Osteoblast (primary cell): ENCODE measurements around the gene PDE9A. TPM values are rescaled to one million over a fixed set of nuclear protein-coding genes. Genes with fewer than 3 reads are reported as not detected.

ENCODE experiments used
- DNase-seq: peaks from one replicate; pipeline ENCODE4 v3.0.0; 2011; ENCODE audit warnings: low spot score, mixed read lengths; ENCODE audit not compliant: insufficient read length; ENCODE audit errors: missing footprints
- H2AFZ ChIP-seq: 2 replicates; pipeline ENCODE4 v1.6.0; 2011; ENCODE audit warnings: mild to moderate bottlenecking, low read length
- H3K27ac ChIP-seq: 2 replicates; pipeline ENCODE4 v1.5.1; 2011; ENCODE audit warnings: mild to moderate bottlenecking, low read depth, low read length, moderate library complexity
- H3K27me3 ChIP-seq: 2 replicates; pipeline ENCODE4 v1.6.0; 2012; ENCODE audit warnings: mild to moderate bottlenecking, control low read depth, inconsistent platforms, low read length, moderate library complexity; ENCODE audit not compliant: insufficient read depth
- H3K36me3 ChIP-seq: 2 replicates; pipeline ENCODE4 v1.5.1; 2011; ENCODE audit warnings: mild to moderate bottlenecking, low read length, control low read depth, moderate library complexity; ENCODE audit not compliant: insufficient read depth
- H3K4me1 ChIP-seq: 2 replicates; pipeline ENCODE4 v1.5.1; 2011; ENCODE audit warnings: mild to moderate bottlenecking, low read length, control low read depth, moderate library complexity; ENCODE audit not compliant: insufficient read depth
- H3K4me2 ChIP-seq: 2 replicates; pipeline ENCODE4 v1.6.0; 2011; ENCODE audit warnings: mild to moderate bottlenecking, low read length; ENCODE audit not compliant: insufficient read depth
- H3K4me3 ChIP-seq: fragments of 200-600 bp; sonication (generic); 3 replicates; pipeline ENCODE4 v1.5.1; 2012; ENCODE audit warnings: mild to moderate bottlenecking, low read length, inconsistent platforms; ENCODE audit not compliant: insufficient read depth
- H3K79me2 ChIP-seq: 2 replicates; pipeline ENCODE4 v1.6.0; 2012; ENCODE audit warnings: mild to moderate bottlenecking, low read length, control low read depth, inconsistent platforms; ENCODE audit not compliant: insufficient read depth
- H3K9me3 ChIP-seq: 2 replicates; pipeline ENCODE4 v1.5.1; 2011; ENCODE audit warnings: low read depth, low read length, control low read depth
- H4K20me1 ChIP-seq: 2 replicates; pipeline ENCODE4 v1.6.0; 2012; ENCODE audit warnings: mild to moderate bottlenecking, low read length, control low read depth; ENCODE audit not compliant: insufficient read depth
- total RNA-seq: library from RNA; depleted of rRNA; stranded (reverse); fragments of >200 nt; gene quantifications from 2 replicates; pipeline ENCODE4 v1.2.3, GENCODE V29; 2012
- TF ChIP-seq, protein P1 (sequence below): IDR thresholded peaks from 2 replicates; pipeline ENCODE4 v1.5.1; 2011; ENCODE audit warnings: mild to moderate bottlenecking, low read depth, low read length, moderate library complexity; ENCODE audit errors: extremely low read depth

Gene PDE9A
- total RNA-seq, 1 donor, result 0.36 TPM

DNA sequence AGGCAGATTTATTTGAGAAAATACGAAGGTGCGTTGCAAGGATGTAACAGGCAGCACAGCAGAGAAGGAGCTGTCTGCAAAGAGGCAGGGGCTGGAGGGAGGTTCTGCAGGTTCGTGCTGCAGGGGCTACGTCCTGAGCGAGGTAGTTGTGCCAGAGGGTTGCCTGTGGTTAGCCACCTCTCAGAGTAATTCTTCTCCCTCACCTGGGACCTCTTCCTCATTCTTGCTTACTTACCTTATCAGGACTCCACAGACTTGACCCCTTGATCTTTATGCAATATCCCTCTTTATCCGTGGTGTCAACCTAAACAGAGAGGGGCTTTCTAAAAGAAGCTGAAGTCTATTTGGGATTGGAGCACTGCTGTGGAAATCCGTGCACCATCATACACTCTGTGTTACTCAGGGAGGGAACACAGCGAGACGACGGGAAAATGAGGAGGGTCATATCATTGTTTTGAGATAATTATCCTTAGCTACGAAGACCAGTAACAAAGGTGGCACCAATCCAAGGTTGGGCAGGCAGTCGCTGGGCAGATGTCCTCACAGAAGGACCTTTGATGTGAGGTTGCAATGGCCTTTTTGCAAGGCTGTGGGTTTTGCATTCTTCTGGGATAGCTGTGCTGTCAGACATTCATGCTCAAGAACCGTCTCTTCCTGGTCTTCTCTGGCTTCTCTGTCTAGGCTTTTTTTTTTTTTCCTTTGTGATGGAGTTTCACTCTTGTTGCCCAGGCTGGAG lies 143.1 kb downstream of the PDE9A start:
- Histone ChIP-seq H4K20me1 (no peaks in the 10 kb centered on the region), H3K27ac (no peak overlapping the region), H3K79me2 (no peaks in the 10 kb centered on the region), H3K4me1 (no peaks in the 10 kb centered on the region), H3K27me3 (peaks cover 3% of the 10 kb centered on the region), H2AFZ (no peak overlapping the region), H3K4me2 (no peak overlapping the region), H3K36me3 (no peaks in the 10 kb centered on the region), H3K4me3 (no peak overlapping the region), H3K9me3 (no peaks in the 10 kb centered on the region)
- TF ChIP-seq, protein P1, sequence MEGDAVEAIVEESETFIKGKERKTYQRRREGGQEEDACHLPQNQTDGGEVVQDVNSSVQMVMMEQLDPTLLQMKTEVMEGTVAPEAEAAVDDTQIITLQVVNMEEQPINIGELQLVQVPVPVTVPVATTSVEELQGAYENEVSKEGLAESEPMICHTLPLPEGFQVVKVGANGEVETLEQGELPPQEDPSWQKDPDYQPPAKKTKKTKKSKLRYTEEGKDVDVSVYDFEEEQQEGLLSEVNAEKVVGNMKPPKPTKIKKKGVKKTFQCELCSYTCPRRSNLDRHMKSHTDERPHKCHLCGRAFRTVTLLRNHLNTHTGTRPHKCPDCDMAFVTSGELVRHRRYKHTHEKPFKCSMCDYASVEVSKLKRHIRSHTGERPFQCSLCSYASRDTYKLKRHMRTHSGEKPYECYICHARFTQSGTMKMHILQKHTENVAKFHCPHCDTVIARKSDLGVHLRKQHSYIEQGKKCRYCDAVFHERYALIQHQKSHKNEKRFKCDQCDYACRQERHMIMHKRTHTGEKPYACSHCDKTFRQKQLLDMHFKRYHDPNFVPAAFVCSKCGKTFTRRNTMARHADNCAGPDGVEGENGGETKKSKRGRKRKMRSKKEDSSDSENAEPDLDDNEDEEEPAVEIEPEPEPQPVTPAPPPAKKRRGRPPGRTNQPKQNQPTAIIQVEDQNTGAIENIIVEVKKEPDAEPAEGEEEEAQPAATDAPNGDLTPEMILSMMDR, result no peak
- DNase-seq, result peak; percentile 58

DNA sequence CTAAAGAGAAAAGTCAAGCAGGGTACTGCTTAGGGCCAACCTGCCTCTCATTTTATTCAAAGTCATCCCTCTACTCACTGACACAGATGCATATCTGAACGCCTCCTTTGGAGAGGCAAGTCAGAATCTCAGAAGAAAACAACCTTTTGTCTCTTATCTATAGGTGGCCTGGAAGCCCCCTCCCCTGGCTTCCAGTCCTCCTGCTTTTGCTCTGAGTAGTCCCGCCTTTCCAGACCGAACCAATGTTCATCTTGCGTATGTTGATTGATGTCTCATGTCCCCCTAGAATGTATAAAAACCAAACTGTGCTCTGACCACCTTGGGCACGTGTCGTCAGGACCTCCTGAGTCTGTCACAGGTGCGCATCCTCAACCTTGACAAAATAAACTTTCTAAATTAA lies 144.1 kb downstream of the PDE9A start:
- Histone ChIP-seq H3K4me3 (no peak overlapping the region), H3K79me2 (no peaks in the 10 kb centered on the region), H2AFZ (no peak overlapping the region), H3K9me3 (no peaks in the 10 kb centered on the region), H3K4me2 (no peak overlapping the region), H3K27me3 (peaks cover 3% of the 10 kb centered on the region), H4K20me1 (no peaks in the 10 kb centered on the region), H3K36me3 (no peaks in the 10 kb centered on the region), H3K27ac (no peak overlapping the region), H3K4me1 (no peaks in the 10 kb centered on the region)
- no peak for DNase-seq
- TF ChIP-seq, protein P1, result no peak

DNA sequence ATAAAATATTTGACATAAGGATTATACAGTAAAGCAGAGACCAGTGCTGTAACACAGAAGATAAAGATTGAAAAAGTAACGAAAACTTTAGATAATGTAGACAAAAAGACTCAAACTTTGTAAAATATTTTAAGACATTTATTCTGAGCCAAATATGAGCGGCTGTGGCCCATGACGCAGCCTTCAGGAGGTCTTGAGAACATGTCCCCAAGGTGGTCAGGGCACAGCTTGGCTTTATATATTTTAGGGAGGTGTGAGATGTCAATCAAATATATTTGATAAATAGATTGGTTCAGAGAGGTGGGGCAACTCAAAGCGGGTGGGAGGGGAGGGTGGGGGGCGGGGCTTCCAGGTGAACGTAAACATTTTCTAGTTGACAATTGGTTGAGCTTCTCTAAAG lies 144.7 kb downstream of the PDE9A start:
- TF ChIP-seq, protein P1, result no peak
- peak; percentile 9 for DNase-seq
- H3K4me1 ChIP-seq, result no peaks in the 10 kb centered on the region
- peaks cover 3% of the 10 kb centered on the region for H3K27me3 ChIP-seq
- H4K20me1 ChIP-seq, result no peaks in the 10 kb centered on the region
- no peaks in the 10 kb centered on the region for H3K9me3 ChIP-seq
- no peak overlapping the region for H3K27ac ChIP-seq
- H3K4me2 ChIP-seq, result no peak overlapping the region
- no peak overlapping the region for H2AFZ ChIP-seq
- H3K36me3 ChIP-seq, result no peaks in the 10 kb centered on the region
- H3K79me2 ChIP-seq, result no peaks in the 10 kb centered on the region
- H3K4me3 ChIP-seq, result no peak overlapping the region

DNA sequence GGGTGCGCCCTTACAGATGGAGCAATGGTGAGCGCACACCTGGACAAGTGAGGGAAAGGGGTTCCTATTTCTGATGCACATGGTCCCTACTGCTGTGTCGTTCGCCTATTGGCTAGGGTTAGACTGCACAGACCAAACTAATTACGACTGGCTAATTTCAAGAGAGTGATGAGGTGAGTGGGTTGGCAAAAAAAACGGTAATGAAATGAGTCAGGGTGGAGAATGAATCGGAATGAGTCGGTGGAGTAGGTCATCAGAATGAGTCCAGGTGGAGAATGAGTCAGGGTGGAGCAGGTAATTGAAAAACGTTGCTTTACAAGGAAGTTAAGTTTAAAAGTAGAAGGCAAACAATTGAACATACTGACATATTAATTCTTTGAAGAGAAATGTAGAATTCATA lies 146.1 kb downstream of the PDE9A start:
- no peak for DNase-seq
- no peaks in the 10 kb centered on the region for H4K20me1 ChIP-seq
- TF ChIP-seq, protein P1, result no peak
- H3K79me2 ChIP-seq, result no peaks in the 10 kb centered on the region
- no peak overlapping the region for H3K27ac ChIP-seq
- no peaks in the 10 kb centered on the region for H3K4me1 ChIP-seq
- no peak overlapping the region for H3K4me2 ChIP-seq
- H3K9me3 ChIP-seq, result no peaks in the 10 kb centered on the region
- H3K27me3 ChIP-seq, result peaks cover 3% of the 10 kb centered on the region
- no peak overlapping the region for H2AFZ ChIP-seq
- H3K4me3 ChIP-seq, result no peak overlapping the region
- H3K36me3 ChIP-seq, result no peaks in the 10 kb centered on the region
